Kidney (tissue), 14 donors: ENCODE data around the gene PLEKHH1. TPM values are rescaled to one million over a fixed set of nuclear protein-coding genes. Genes with fewer than 3 reads are reported as not detected.

ENCODE experiments used
- DNase-seq, 5 donors: peaks; one replicate each; pipeline ENCODE4 v3.0.0-alpha.2; 2013 to 2020
- FAIRE-seq: peaks from 2 replicates; lab custom pipeline; 2012; peaks lifted over from hg19 to GRCh38; lab: Jason Lieb, UNC
- H3K27ac ChIP-seq, 2 donors: one replicate each; pipeline ENCODE4 v1.7.0; 2013; ENCODE audit warnings: low read depth in 2 of 2, low read length in 2 of 2, inconsistent platforms in 1 of 2
- H3K27me3 ChIP-seq: one replicate; pipeline ENCODE4 v1.7.1; 2013; ENCODE audit warnings: low read length, inconsistent platforms; ENCODE audit not compliant: control insufficient read depth, insufficient read depth
- H3K36me3 ChIP-seq, 3 donors: one replicate each; pipeline versions ENCODE4 v1.7.0 to v1.7.1; 2013; ENCODE audit warnings: low read length in 3 of 3, control low read depth in 1 of 3, inconsistent platforms in 1 of 3; ENCODE audit not compliant: insufficient read depth in 3 of 3, control insufficient read depth in 2 of 3
- H3K4me1 ChIP-seq, 3 donors: one replicate each; pipeline versions ENCODE4 v1.7.0 to v1.7.1; 2013; ENCODE audit warnings: low read length in 3 of 3, inconsistent platforms in 1 of 3, low read depth in 1 of 3; ENCODE audit not compliant: control insufficient read depth in 2 of 3, insufficient read depth in 2 of 3
- H3K4me3 ChIP-seq, 3 donors: one replicate each; pipeline versions ENCODE4 v1.7.0 to v1.8.1; 2013; ENCODE audit warnings: low read length in 3 of 3, control low read depth in 1 of 3, inconsistent platforms in 1 of 3
- H3K9ac ChIP-seq, 3 donors: one replicate each; pipeline versions ENCODE4 v1.7.0 to v1.7.1; 2013; ENCODE audit warnings: low read length in 3 of 3, control low read depth in 1 of 3, inconsistent platforms in 1 of 3
- H3K9me3 ChIP-seq, 3 donors: one replicate each; pipeline versions ENCODE4 v1.7.0 to v1.7.1; 2013; ENCODE audit warnings: low read length in 3 of 3, control low read depth in 1 of 3, inconsistent platforms in 1 of 3; ENCODE audit not compliant: control insufficient read depth in 2 of 3, insufficient read depth in 1 of 3
- CTCF ChIP-seq: IDR thresholded peaks from 3 replicates; pipeline ENCODE4 v1.5.1; 2012; ENCODE audit warnings: mild to moderate bottlenecking, moderate library complexity, borderline replicate concordance; ENCODE audit not compliant: insufficient read depth; ENCODE audit errors: extremely low read depth
- intact Hi-C: fragments of 100-400 bp; cut with DNase I; formaldehyde crosslinking; loops from one replicate; pipeline ENCODE4 v1.11.1; 2022
- polyA plus RNA-seq: library from polyadenylated mRNA; stranded (reverse); fragments of 350-450 nt; fragmentation: Illumina TruSeq; extraction: RNeasy Lipid Tissue Mini Kit (QIAGEN cat#74804); gene quantifications from one replicate; pipeline ENCODE4 v1.2.3, GENCODE V29; 2014; ENCODE audit warnings: low read depth, low replicate concordance; ENCODE audit not compliant: insufficient read depth
- total RNA-seq: library from RNA; stranded (reverse); fragmentation: NEBNext Ultra II Directional; extraction: Animal tissue kit (Norgen Biotek cat#: 25700); gene quantifications from one replicate; pipeline ENCODE4 v1.2.1, GENCODE V29; 2021
- donor health status: control.
- donor health status: control.
- donor health status: control.
- donor health status: control.
- donor health status: control.
- donor health status: DM: yes; HTN: yes; CAD: no.
- donor health status: Normal renal cell carcinoma (clear cell type).

PLEKHH1 gene
- total and polyA plus RNA-seq, 2 donors from 2014 or later = 9.1 to 26.2 TPM

DNA sequence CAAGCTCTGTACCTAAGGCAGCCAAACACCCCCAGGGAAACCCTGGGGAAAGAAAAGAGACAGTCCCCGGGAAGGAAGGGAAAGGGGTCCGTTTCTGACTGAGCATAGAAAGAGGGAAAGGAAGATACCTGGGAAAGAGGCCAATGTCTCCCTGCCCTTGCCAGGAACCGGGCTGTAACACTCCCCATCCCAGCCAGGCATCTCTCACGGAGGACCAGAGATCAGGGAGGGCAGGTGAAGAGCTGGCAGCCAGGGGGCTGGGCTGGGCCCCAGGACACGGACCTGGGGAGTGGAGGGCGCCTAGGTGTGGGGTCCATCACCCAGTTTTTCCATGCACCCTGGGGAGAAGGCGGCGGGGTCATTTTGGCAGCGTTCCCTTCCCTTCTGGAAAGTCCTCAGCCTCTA lies 18.9 kb upstream of the PLEKHH1 start:
- H3K4me1 ChIP-seq = peaks cover 0 to 11% (median 7%) of the 10 kb centered on the region in 3 donors
- FAIRE-seq (no peak), DNase-seq (no peak)
- no peak for TF ChIP-seq CTCF
- intact Hi-C loops = no loop called here
- H3K27ac ChIP-seq = no peak overlapping the region
- H3K36me3 ChIP-seq = no peaks in the 10 kb centered on the region
- H3K27me3 ChIP-seq = no peaks in the 10 kb centered on the region
- peak overlapping the region in 2 of 3 donors; percentile 57 to 69 for H3K4me3 ChIP-seq
- H3K9me3 ChIP-seq = no peaks in the 10 kb centered on the region
- H3K9ac ChIP-seq = peak overlapping the region in 1 of 3 donors; percentile 23

DNA sequence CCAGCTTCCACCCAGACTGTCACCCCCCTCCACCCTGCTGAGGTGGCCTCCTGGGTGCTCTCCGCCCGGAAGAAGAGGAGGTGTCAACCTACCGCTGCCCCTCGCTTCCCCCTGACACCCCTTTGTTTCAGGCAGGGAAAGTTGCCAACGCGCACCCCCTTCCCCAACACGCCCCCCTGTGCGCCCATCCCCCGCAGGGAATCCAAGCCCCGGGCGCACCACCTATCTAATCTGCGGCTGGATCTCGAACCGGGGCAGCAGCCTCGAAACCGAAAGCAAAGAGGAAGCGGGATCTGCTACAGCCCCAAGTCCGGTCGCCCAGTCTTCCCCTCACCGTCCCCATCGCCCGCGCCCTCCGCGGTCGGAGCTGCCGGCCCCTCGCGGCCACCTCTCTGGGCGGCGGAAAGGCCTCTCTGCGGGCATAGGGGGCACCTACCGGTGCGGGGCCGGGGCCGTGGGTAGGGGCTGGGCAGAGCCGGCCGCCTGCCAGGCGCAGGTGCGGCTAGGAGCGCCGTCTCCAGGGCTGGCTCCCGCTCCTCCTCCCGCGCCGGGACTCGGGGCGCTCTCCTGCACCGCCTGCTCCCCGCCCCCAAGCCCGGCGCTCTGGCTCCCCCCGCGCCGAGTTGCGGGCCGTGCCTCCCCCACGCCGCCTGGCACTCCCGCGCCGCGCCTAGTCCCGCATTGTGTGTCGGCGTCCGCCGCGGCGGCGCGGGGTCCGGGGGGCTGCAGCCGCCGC lies 18.3 kb upstream of the PLEKHH1 start:
- H3K36me3 ChIP-seq = no peaks in the 10 kb centered on the region
- no peaks in the 10 kb centered on the region for H3K27me3 ChIP-seq
- FAIRE-seq (no peak), DNase-seq (peak; percentile 38 to 81 (median 64))
- no peak for TF ChIP-seq CTCF
- intact Hi-C loops = no loop called here
- H3K27ac ChIP-seq = no peak overlapping the region
- peak overlapping the region; percentile 39 to 69 (median 57) for H3K4me3 ChIP-seq
- H3K9ac ChIP-seq = peak overlapping the region in 1 of 3 donors; percentile 23
- no peaks in the 10 kb centered on the region for H3K9me3 ChIP-seq
- H3K4me1 ChIP-seq = peaks cover 0 to 11% (median 7%) of the 10 kb centered on the region in 3 donors

DNA sequence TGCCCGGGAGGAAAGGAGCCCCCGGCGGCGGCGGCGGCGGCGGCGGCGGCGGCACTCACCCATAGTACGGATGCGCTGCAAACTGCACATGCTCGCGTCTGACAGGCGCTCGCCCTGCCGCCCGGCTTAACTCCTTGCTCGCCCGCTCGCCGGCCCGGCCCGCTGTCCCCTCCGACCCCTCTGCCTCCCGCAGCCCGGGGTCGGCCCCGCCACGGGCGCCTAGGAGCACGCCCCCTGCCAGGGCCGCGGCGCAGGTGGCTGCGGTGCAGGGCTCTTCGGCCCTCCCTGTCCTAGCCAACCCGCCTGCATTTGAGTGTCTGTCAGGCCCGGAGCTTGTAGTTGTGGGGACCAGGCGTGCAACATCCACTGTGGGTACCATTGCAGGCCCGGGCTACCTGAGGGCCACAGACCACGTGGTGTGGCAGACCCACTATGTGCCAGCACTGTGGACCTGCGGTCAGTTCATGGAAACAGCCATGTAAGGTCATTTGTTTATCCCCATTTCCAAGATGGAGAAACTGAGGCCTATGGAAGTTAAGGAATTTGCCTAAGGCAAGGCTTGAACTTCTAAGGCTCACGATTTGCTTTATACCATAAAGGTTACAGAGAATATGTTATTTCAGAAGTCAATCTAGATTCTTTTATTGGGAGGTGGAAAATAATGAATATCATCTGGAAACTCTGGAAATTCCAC lies 17.6 kb upstream of the PLEKHH1 start:
- peak in 3 of 5 donors; percentile 21 to 74 (median 49) for DNase-seq
- no peak overlapping the region for H3K9ac ChIP-seq
- no peaks in the 10 kb centered on the region for H3K36me3 ChIP-seq
- no peak for TF ChIP-seq CTCF
- no peak overlapping the region for H3K27ac ChIP-seq
- H3K27me3 ChIP-seq = no peaks in the 10 kb centered on the region
- intact Hi-C loops = no loop called here
- peaks cover 0 to 11% (median 7%) of the 10 kb centered on the region in 3 donors for H3K4me1 ChIP-seq
- peak overlapping the region in 2 of 3 donors; percentile 35 to 48 for H3K4me3 ChIP-seq
- no peak for FAIRE-seq
- H3K9me3 ChIP-seq = no peaks in the 10 kb centered on the region
